Muscle of leg (tissue), 11 donors: Measurements from ENCODE around the gene REXO1. TPM values are rescaled to one million over a fixed set of nuclear protein-coding genes. Genes with fewer than 3 reads are reported as not detected.

Source experiments
- DNase-seq: peaks from one replicate; pipeline ENCODE4 v3.0.0; 2013
- H3K27ac ChIP-seq: one replicate; pipeline ENCODE4 v1.5.1; 2013; ENCODE audit warnings: mild to moderate bottlenecking, low read length, control low read depth
- H3K27me3 ChIP-seq: one replicate; pipeline ENCODE4 v1.6.1; 2013; ENCODE audit warnings: low read length; ENCODE audit not compliant: control insufficient read depth, insufficient read depth
- H3K36me3 ChIP-seq: one replicate; pipeline ENCODE4 v1.6.1; 2013; ENCODE audit warnings: low read length; ENCODE audit not compliant: control insufficient read depth, insufficient read depth
- H3K4me1 ChIP-seq: one replicate; pipeline ENCODE4 v1.6.1; 2013; ENCODE audit warnings: low read length; ENCODE audit not compliant: control insufficient read depth, insufficient read depth
- H3K4me3 ChIP-seq: one replicate; pipeline ENCODE4 v1.5.1; 2013; ENCODE audit warnings: low read length, control low read depth
- H3K9me3 ChIP-seq: replicated peaks from 2 replicates; pipeline ENCODE4 v1.6.1; 2013; ENCODE audit warnings: low read depth, low read length; ENCODE audit not compliant: control insufficient read depth
- WGBS: methylation state at CpG from one replicate; pipeline ENCODE4 v1.1.5; 2013; ENCODE audit warnings: missing lambda C conversion rate; ENCODE audit not compliant: insufficient coverage; 5-methylcytosine and 5-hydroxymethylcytosine counted together
- polyA plus RNA-seq, 8 donors: library from polyadenylated mRNA; unstranded; fragments of 120-200 nt; gene quantifications; one replicate each; pipeline versions ENCODE4 v1.2.1 to v1.2.3, GENCODE V29; 2013; ENCODE audit warnings: inconsistent platforms in 1 of 8, low replicate concordance in 1 of 8; ENCODE audit not compliant: insufficient read length in 8 of 8, insufficient read depth in 1 of 8
- total RNA-seq: library from RNA; stranded (reverse); fragments of 120-200 nt; gene quantifications from one replicate; pipeline ENCODE4 v1.2.4, GENCODE V29; 2013

REXO1 gene
- total and polyA plus RNA-seq, 9 donors: 4.8 to 26.9 (median 23.9) TPM

DNA sequence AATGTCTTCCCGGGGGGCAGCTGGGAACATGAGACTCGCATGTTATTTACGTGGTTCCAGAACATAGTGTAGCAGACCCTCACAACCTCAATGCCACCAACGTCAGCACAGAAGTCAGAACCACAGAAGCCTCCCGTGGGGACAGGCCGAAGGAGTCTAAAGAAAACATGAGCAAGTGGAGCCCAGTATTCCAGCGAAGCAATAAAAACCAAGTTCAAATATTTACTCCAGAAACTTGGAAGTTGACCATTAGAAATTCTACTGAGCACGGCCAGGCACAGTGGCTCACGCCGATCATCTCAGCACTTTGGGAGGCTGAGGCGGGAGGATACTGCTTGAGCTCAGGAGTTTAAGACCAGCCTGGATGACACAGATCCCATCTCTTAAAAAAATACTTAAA lies 18.3 kb downstream of the REXO1 start:
- H3K4me3 ChIP-seq: no peak overlapping the region
- H3K27ac ChIP-seq: no peak overlapping the region
- peaks cover 11% of the 10 kb centered on the region for H3K4me1 ChIP-seq
- WGBS: 77% methylated on average over 5 of the region's 11 CpGs
- H3K9me3 ChIP-seq: no peaks in the 10 kb centered on the region
- H3K36me3 ChIP-seq: peaks cover 40% of the 10 kb centered on the region
- no peaks in the 10 kb centered on the region for H3K27me3 ChIP-seq
- no peak for DNase-seq

DNA sequence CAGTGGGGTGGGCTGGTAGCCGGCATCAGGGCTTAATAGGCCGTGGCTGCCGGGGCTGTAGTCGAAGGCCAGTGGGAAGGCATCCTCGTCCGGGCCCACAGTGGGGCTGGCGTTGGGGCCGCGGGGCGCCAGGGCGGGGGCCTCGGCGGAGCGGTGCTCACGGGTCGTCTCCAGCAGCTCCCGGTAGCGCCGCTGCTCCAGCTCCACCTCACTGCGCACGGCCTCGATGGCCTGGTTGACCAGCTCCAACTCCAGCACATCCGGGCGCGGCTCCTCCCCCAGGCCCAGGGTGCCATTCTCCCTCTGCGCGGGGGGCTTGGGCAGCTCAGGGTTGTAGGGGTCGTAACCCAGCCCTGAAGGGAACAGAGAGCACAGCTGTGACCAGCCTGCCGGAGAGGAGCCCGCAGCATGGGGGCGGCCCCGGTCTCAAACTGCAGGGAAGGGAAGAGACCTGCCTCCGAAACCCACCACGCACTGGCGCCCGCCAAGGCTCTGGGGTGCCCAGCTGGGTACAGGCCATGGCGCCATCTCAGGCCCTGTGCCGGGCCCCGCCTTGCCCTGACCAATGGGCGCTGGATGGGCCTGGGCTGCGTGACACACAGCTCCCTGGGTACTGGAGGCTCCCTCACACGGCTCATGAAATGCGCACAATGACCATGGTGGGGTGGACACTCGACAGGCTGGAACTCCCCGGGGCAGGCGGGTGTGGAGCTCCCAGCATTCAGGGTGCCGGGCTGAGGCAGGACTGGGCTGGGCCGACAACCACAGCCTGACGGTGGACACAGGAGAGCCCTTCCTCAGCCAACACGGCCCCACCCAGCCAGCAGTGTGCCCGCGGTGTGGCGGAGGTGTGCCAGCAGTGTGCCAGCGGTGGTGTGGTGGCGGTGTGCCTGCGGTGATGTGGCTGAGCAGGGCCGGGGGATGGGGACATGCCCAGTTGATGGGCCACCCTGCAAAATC lies 19.7 kb downstream of the REXO1 start:
- H3K36me3 ChIP-seq: peaks cover 51% of the 10 kb centered on the region
- H3K9me3 ChIP-seq: no peaks in the 10 kb centered on the region
- DNase-seq: no peak
- H3K27me3 ChIP-seq: no peaks in the 10 kb centered on the region
- peaks cover 11% of the 10 kb centered on the region for H3K4me1 ChIP-seq
- WGBS: 93% methylated on average over 49 of the region's 57 CpGs
- no peak overlapping the region for H3K27ac ChIP-seq
- H3K4me3 ChIP-seq: no peak overlapping the region

DNA sequence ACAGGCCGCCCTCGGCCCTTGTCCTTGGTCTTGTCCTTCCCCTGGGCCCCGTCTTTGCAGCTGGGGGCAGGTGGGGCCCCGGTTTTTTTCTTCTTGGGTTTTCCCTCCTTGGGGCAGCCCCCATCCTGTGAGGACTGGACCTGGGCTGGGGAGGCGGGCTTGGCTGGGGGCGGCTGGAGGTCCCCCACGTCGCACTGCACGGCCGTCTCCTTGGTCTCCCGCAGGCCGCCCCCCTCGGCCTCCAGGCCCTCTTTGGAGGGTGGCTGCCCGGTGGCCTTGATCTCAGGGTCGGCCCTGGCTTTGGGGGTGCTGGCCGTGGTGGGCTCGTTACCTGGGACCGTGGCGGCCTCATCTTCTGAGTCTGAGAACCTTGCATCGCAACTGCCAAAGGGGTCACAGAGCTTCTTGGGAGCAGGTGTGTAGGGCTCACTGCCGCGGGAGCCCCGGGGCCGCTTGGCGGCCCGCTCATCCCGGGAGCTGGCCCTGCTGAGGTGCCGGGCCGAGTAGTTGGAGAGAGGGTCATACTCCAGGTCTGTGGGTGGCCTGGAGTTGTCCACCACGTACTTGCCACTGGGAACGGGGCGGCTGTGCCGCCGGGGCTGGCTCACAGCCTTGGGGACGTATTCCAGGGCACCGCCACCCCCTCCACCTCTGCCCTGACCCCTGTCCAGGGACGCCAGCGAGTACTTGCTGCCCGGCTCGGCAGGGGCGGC lies 20.6 kb downstream of the REXO1 start:
- H3K4me3 ChIP-seq: no peak overlapping the region
- H3K27ac ChIP-seq: no peak overlapping the region
- no peaks in the 10 kb centered on the region for H3K9me3 ChIP-seq
- peaks cover 56% of the 10 kb centered on the region for H3K36me3 ChIP-seq
- no peak for DNase-seq
- H3K4me1 ChIP-seq: peaks cover 11% of the 10 kb centered on the region
- 85% methylated on average over 30 of the region's 41 CpGs for WGBS
- no peaks in the 10 kb centered on the region for H3K27me3 ChIP-seq

DNA sequence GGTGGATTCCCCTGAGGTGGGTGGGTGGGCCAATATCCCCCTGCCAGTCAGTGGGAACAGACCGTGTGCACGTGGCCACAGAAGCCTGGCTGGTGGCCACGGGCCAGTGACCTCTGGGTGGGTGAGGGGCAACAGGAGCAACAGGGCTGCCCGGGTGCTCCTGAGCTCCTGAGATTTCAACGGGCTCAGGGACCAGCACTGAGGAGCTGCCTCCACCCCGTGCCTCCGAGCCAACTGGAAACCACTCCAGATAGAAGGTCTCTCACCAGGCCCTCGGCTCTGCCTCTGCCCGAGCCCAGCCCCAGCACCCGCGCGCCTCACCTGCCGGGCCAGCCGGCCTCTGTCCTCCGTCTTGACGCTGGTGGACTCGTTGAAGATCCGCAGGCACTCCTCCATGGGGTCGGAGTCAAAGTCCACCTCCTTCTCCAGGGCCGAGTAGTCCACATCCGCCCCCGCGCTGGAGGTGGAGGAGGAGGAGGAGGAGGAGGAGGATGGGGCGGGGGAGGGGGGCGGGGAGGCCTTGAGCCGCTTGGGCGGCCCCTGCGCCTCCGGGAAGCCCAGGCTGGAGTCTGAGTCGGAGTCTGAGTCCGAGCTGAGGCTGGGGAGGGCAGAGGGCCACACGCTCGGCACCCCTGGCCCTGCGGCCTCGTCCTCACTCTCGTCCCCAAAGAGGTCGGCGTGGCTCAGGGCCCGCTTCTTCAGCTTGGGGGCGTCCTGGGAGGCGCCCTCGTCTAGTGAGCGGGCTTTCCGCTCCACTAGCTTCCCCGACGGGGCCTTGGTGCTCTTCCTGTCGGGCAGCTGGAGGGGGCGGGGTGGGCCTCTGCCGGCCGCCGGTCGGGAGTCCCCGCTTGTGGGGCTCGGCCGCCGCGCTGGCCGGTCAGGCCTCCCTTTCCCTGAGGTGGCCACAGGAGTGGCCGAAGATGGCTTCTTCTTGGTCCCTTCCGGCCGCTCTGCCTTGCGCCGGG lies 21.4 kb downstream of the REXO1 start:
- no peak overlapping the region for H3K27ac ChIP-seq
- no peak for DNase-seq
- WGBS: 42% methylated on average over 46 of the region's 63 CpGs
- no peak overlapping the region for H3K4me3 ChIP-seq
- no peaks in the 10 kb centered on the region for H3K9me3 ChIP-seq
- H3K36me3 ChIP-seq: peaks cover 62% of the 10 kb centered on the region
- H3K27me3 ChIP-seq: no peaks in the 10 kb centered on the region
- peaks cover 11% of the 10 kb centered on the region for H3K4me1 ChIP-seq

DNA sequence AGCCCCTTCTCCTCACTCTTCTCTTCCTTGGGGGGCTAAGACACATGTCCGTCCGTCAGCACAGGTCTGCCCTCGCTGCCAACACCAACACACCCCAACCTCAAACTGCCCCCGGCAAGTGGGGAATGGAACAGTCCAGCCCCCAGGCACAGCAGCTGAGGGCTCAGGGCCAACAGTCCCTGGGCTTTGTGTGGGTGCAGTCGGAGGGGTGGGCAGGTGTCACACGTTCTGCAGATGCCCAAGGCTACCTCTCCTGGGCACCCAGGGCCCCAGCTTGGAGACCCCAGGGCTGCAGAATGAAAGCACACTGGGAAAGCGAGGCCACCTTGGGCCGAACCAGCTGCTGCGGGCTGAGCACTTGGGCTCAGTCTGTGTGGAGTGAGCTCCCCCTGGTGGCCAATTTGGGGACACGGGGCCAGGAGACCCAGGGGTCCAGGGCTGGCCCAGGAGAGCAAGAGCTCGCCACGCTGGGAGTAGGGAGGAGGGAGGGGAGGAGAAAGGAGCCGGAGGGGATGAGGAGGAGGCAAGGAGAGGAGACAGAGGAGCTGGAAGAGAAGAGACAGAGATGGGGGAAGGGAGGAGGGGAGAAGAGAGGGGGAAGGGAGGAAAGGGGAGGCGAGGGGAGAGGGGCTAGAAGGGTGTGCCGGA lies 22.2 kb downstream of the REXO1 start:
- peak; percentile 79 for DNase-seq
- WGBS: 29% methylated on average over 12 of the region's 15 CpGs
- Histone ChIP-seq H3K36me3 (peaks cover 65% of the 10 kb centered on the region), H3K27ac (no peak overlapping the region), H3K9me3 (no peaks in the 10 kb centered on the region), H3K4me1 (peaks cover 11% of the 10 kb centered on the region), H3K4me3 (no peak overlapping the region), H3K27me3 (no peaks in the 10 kb centered on the region)

DNA sequence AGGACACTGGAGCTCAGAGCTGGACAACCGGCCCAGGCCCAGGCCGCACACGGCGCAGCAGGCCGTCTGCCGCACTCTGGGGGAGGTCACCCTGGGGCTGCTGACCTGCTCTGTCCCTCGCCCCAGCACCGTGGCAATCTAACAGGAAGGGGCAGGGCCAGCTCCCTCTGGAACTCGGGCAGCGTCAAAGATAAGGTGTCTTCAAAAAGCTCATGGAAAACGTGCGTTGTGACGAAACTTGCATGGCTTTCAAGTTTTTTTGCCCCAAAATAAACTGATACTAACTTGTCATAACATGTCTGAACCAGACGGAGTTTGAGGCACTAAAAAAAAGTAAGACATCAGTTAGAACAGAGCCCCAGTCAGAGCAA lies 24.0 kb downstream of the REXO1 start:
- Histone ChIP-seq H3K4me3 (no peak overlapping the region), H3K27me3 (no peaks in the 10 kb centered on the region), H3K4me1 (peaks cover 19% of the 10 kb centered on the region), H3K9me3 (no peaks in the 10 kb centered on the region), H3K36me3 (peaks cover 67% of the 10 kb centered on the region), H3K27ac (no peak overlapping the region)
- 86% methylated on average over 10 of the region's 14 CpGs for WGBS
- DNase-seq: no peak

DNA sequence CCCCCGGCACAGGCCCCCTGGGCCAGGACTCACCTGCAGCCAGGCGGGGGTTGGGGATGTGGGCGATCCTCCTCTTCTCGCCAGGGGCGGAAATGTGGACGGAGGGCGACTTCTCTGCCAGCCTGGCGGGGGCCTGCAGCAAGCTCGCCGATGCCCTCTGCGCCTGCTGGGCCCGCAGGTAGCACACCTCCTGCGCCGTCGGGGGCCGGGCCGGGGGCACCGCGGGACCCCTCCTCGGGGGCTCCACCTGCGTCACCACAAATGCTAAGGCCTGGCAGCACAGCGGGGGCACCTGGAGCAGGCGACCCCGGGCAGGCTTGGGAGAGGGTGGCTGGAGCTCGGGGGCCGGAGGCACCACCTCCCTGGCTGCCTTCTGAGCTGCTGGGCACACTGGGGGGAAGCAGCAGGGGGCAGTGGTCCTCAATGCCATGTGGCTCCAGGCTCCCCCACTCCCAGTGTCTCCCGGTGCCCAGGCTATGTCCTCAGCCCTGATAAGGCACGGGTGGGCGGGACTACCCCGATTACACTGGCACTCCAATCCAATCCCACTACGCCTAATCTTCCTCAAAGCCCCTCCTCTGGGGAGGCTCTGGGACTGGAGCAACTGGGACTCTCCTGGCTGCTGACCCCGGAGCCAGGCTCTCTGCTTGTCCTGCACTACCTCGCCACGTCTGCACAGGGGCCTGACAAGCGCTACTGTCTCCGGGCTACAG lies 24.6 kb downstream of the REXO1 start:
- Histone ChIP-seq H3K36me3 (peaks cover 72% of the 10 kb centered on the region), H3K27ac (no peak overlapping the region), H3K27me3 (no peaks in the 10 kb centered on the region), H3K9me3 (no peaks in the 10 kb centered on the region), H3K4me3 (no peak overlapping the region), H3K4me1 (peaks cover 21% of the 10 kb centered on the region)
- 90% methylated on average over 34 of the region's 36 CpGs for WGBS
- DNase-seq: no peak

DNA sequence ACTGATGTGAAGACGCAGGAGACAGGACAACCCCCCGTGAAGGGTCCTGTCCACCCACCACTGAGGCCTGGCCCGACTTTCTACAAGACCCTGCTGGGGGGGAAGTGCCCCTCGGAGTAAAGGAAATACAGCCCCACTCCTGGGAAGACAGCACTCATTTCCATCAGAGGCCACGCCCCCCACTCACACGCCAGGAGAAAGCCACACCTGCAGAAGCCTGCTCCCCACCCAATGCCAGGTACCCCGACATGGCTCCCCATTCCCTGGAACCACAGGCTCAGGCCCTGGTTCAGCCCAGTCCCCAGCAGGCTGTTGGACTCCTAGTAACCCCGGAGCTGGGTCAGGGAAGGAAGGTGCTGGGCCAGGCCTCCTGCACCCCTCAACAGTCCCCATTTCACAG lies 25.3 kb downstream of the REXO1 start:
- WGBS: 69% methylated on average over 7 of the region's 8 CpGs
- H3K27ac ChIP-seq: no peak overlapping the region
- no peak overlapping the region for H3K4me3 ChIP-seq
- peaks cover 78% of the 10 kb centered on the region for H3K36me3 ChIP-seq
- no peaks in the 10 kb centered on the region for H3K9me3 ChIP-seq
- no peak for DNase-seq
- H3K27me3 ChIP-seq: no peaks in the 10 kb centered on the region
- H3K4me1 ChIP-seq: peaks cover 21% of the 10 kb centered on the region

DNA sequence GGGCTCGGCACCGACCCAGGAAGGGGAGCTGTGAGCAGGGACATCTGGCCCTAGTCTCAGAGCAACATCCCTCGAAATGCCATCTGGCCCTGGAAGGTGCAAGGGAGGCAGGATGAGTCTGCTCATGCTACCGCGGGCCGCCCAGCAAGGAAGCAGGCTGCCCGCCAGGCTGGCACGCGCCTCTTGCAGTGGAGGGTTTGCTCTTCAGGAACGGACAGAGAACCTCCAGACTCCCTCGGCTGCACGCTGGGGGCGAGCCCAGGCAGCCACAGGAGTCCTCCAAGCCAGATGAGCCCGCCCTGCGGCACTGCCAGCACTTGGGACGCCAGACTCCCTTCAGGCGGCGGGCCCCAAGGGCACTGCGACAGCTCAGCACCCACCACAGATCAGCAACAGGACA lies 26.1 kb downstream of the REXO1 start:
- Histone ChIP-seq H3K4me1 (peaks cover 21% of the 10 kb centered on the region), H3K27ac (no peak overlapping the region), H3K9me3 (no peaks in the 10 kb centered on the region), H3K36me3 (peaks cover 78% of the 10 kb centered on the region), H3K27me3 (no peaks in the 10 kb centered on the region), H3K4me3 (no peak overlapping the region)
- DNase-seq: no peak
- 90% methylated on average over 15 of the region's 19 CpGs for WGBS
